ENCODE data around the gene EXD3.

EXD3 gene

DNA sequence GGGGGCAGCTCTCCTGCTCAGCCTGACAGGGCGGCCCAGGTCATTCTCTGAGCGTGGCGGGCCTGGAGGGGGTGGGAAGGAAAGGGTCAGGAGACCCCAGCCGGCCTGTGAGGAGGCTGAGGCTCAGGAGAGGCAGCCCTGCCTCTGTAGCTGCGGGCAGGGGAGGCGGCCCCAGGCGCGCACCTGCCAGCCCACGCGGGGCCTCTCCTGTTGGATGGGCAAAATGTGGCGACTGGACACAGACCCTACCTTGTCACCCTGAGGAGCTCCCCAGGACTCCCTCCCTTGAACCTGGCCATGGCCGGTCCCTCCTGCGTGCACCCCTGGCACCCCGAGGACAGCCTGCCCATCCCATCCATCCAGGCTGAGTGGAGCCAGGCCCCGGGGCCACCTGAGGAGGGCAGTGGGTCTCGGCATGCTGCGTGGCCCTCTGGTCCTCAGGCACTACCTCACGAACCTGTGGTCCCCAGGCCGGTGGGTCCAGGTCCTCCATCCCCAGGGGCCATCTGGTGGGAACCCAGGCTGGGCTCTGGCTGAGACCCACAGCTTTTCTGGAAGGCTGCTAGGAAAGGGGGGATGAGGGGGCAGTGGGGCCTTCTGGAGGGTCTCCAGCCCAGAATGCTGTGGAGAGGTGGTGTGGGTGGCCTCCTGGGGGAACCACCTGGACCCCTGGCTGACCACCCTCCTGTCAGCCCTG is 105.8 kb downstream of the EXD3 start:
- DNase-seq (ENCODE audit: low spot score) = peak; percentile 37

DNA sequence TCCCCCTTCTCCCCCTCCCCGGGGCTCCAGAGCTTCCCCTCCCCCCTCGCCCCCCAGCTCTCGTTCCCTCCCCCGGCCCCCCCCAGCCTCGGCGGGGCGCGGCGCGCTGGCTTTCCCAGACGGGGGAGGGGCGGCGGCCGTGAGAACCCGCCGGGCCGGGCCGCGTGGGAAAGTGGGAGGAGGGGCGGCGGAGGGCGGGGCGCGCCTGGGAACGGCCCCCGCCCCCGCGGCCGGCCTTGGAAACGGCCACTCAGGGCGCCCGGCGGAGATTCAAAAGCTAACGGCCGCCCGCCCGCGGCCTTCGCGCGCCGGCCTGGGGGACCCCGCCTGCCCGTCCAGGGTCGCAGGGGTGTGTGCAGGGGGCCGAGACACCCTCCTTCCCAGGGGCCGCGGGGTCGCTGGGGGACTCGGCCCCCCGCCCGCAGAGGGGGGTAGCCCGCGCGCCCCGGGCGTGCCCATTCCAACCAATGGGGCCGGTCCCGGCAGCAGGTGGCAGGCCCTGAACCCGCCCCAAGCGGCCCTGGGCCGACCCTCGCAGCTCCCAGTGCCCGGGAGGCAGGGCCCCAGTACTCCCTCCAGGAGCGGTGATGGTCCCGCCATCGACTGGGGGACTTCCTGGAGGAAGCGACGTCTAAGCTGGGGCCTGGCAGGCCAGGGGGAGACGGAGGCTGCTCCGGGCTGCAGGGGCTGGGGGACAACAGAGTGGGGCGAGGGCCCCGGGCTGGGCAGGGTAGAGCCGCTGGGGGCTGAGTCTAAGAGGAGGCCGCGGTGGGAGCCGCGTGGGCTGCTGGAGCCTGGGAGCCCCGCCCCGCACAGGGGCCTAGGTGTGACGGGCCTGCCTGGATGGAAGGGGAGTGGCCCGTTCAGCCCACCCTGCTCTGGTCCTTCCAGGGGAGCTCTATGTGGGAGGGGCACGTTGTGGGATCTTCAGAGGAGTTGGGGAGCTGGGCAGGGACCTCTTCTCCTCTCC is 106.7 kb downstream of the EXD3 start:
- peak; percentile 49 for DNase-seq (ENCODE audit: low spot score)

DNA sequence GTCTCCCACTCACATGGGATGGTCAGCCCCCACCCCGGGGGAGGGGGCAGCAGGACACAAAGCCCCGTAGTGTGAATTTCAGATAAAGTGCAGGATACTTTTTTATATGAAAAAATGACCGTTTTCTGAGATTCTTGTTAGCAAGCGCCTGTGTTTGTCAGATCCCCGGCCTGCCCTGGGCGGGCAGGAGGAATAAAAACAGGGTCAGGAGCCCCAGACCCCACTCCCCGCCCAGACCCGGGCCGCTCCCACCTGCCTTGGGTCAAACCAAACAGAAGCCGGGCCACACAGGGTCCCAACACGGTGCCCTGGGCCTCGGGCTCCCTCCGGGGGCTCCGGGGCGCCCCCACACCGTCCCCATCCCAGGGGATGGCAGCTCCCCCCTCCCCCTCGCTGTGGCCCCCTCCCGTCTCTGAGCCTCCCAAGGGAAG is 107.4 kb downstream of the EXD3 start:
- peak; percentile 40 for DNase-seq (ENCODE audit: low spot score)

DNA sequence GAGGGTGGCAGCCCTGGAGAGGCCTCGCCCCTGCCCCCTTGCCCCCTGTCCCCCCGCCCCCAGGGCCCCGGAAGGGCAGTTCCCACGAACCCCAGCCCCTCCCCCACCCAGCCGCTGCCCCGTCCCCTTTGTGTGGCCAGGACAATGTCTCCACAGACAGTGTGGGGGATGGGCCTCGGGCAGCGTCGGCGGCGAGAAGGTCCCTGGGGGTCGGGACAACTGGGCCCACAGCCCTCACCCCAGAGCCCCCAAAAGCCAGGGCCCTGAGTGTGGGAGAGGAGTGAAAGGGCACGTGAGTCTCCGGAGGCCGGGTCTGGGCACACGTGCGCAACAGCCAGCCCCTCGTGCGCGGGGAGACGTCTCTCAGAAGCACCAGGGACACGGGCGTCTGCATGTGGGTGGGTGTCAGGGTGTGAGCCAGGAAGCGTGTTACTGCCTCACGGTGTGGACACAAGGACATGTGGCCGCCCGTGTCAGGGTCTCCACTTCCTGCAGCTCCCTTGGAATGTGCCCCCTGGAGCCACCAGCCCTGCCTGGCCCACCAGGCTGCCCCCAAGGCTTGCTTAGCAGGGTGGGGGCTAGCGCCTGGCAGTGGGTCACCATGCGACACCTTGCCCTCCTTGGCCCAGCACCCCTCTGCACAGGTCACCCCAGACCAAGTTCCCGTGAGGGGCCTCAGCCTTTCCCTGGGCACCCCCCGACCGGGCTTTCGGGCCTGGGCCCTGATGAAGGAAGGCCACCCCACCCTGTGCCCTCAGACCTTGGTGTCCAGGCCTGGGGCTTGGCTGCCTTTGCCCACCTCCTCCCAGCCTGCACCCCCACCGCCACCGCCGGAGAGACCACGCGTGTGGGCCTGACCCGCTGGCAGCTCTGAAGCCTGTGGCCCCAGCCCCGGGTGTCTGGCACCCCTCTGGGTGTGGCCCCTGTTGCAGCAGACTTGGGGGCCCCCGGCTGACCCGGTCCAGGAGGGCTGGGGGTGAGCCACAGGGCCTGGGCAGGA is 108.1 kb downstream of the EXD3 start:
- peak; percentile 36 for DNase-seq (ENCODE audit: low spot score)

DNA sequence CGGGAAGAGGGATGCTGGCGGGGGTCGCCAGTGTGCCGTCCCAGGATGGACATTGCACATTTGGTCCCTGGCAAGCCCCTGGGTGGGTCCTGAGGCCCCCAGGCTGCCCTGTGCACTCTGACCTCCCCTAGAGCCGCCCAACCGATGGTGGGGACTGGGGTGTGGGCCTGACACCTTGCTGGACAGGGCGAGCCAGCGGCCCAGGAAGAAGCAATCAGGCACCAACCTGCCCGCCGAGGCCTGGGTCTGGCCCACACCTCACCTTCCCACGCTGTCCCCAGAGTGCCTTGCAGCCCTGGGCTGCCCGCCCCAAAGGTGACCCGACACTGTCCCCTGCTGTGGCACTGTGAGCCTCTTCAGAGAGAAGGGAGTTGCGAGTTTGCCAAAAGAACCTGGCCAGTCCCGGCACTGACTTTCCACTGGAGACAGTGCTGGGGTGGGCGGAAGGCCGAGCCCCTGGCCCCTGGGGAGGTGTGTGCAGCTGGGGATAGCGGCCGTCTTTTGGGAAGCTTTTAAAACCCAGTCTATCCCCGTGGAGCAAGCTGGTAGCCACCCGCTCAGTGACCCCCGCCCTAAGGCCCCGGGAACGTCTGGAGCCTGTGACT is 108.9 kb downstream of the EXD3 start:
- peak; percentile 29 for DNase-seq (ENCODE audit: low spot score)

DNA sequence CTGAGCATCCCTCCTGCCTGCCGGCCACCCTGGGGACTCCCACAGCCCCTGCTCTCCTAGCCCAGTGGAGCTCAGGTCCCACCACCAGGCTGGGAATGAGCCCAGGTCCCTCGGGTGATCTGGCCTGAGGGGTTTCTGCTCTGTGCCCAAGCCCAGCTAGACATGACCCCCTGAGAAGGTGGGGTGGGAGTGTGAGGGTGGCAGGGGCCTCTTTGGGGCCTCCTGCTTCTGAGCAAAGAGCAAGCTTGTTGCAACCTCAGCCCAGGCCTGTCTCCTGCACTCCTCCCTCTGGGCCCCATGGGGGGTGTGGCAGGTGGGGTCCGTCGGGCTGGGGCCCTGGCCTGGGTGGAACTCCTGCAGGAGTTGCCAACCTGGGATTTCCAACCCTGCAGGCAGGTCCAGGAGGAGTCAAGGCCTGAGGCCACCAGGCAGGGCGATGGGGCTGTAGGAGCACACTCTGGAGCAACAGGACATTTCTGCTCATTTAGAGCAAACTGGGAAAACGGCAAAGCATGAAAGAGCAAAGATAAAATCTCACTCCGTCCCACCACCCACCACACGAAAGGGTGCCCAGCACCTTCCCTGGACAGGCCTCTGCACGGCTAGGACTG is 109.5 kb downstream of the EXD3 start:
- DNase-seq (ENCODE audit: low spot score) = peak; percentile 38

DNA sequence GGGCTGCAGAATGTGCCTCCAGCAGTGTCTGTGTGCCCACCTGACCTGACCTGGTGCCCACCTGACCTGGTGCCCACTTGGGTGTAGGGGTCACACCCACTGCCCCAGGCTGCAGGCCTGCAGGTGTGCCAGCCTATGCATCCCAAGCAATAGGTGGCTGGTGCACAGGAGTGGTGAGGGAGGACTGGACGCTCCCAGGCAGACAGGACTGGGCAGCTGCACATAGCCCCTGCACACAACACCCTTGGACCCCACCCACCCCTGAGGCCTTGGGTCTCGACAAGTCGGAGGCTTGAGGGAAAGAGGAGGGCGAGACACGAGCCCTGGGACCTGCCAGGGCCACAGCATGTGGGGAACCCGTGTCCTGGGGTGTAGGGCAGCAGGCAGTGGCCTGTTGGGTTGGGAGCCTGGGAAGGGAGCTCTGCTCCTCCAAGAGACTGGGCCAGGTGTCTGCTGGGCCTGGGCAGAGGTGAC is 110.1 kb downstream of the EXD3 start:
- peak; percentile 28 for DNase-seq (ENCODE audit: low spot score)

DNA sequence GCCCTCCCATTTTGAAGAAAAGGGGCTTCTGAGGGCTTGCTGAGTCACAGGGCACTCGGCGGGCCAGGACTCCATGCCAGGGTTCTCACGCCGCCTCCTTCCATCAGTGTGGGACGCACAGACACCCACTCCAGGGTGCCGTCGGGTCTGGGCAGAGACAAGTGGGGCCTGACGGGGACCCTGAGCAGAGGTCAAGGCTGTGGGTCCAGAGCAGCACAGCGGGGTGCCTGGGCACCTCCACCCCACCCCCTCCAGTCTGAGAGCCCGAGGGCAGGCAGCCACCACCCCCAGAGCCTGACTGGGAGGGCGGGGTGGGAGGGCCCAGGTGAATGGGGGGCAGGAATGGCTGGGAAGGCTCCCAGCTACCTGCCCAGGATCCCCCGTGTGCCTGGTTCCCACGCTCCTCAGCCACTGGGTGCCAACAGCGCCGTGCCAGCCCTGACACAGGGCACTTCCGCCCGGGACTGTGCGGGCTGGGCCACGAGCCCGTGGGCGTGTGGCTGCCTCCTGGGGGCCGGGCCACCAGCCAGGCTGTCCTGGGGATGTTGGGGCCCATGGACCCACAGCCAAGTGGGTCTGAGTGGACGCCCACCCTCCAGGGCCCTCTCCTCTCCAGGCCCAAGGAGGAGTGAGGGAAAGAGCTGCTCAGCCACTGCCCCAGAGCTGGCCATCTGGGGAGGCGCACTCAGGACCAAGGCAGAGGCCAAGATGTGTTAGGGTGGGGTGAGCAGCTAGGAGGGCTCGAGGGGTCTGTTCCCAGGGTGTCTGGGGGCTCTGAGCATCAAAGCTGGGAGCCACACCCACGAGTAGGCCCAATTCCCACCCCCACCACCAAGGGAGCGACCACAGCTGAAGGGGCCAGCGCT is 110.7 kb downstream of the EXD3 start:
- DNase-seq (ENCODE audit: low spot score) = peak; percentile 43

DNA sequence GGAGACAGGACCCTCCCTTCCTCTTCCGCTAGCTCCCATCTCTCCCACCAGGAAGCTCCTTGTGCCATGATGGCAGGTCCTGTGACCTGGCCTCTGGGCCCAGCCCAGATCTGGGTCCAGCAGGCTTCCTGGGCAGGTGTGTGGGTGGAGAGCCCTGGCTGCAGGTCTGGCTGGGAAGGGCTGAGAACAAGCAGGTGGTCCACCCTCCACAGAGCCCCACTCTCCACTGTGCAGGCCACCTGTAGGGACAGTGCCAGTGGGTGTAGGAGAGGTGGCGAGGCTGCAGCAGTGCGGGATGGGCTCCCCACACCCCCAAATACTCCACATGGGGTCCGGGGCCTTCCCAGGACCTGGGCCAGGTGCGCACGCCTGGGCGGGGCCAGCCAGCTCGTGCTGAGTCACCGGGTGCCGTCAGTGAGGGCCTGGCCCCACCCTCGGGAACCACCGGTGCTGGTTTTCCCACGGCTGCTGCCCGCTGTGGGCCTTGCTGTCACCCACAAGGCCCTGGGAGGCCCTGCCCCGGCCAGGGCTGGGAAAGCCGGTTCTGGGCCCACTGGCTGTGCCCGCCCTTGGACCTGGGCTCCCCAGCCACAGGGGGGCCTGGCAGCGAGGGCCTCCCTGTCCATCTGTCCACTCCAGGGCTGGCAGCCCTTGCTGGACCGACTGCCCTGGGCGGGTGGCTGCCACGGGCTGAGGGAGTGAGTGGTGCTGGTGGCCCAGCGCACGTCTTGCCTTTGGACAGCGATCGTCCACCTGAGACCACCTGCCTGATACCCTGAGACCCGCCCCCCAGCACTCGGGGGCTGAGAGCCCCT is 111.6 kb downstream of the EXD3 start:
- peak; percentile 47 for DNase-seq (ENCODE audit: low spot score)

DNA sequence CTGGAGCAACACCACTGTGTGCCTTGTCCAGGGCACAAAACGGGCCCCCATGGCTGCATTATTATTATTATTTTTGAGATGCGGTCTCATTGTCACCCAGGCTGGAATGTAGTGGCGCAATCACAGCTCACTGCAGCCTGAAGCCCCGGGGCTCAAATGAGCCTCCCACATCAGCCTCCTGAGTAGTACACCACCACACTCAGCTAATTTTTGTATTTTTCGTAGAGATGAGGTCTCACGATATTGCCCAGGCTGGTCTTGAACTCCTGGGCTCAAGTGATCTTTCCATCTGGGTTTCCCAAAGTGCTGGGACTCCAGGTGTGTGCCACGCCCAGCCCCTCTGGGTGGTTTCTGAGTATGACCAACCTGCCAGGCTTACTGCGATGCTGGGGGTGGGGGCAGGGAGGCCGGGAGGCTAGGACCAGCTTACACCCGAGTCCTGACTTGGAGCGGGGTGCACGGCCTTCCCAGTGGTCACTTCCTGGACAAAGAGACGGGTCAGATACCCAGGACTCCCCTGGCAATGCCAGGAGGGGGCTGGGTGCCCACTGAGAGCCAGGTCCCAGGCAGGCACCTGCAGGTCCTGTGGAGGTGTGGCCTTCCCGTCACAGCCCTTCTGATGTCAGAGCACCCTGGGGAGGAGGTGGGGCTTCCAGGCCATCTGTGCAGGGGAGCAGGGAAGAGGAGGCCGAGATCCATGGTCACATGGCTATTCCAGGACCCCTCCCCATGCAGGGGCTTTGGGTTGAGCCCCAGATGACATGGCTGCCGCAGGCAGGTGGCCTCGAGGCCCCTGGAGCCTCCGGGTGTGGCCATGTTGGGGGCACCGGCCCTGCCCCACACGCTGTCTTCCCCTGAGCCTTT is 112.5 kb downstream of the EXD3 start:
- peak; percentile 58 for DNase-seq (ENCODE audit: low spot score)

DNA sequence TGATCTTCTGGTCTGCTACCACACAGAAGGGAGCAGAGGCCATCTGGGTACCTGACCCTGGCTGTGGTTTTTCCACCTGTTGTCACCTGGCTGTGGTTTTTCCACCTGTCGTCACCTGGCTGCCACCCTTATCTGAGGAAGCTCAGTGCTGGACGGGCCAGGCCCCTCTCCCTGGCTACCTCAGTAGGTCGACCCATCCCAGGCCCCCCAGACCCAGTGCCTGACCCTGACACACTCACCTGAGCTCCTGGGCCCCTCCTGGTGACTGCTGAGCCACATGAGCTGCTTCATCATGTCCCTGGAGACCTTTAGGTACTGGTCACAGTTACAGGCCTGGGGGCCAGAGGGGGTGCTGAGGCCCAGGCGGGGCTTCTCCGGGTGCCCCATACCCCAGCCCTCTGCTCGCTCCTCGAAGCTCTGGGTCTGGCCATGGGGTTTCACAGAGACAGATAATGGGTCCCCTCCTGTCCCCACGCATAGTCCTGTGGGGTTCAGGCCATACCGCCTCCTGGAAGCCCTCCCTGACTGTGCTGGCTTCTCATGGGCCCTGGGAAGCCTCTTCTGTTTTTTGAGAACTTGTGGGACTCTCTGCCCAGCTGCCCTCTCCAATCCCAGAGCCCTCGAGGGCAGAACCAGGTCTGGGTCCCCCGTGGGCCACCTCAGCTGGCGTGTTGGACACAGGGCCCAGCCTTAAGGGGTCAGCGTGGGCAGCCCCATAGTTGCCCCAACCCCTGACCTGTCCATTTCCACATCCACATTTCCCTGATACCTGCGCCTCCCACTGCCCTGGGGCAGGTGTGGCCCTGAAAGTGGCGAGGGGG is 113.4 kb downstream of the EXD3 start:
- DNase-seq (ENCODE audit: low spot score) = no peak

DNA sequence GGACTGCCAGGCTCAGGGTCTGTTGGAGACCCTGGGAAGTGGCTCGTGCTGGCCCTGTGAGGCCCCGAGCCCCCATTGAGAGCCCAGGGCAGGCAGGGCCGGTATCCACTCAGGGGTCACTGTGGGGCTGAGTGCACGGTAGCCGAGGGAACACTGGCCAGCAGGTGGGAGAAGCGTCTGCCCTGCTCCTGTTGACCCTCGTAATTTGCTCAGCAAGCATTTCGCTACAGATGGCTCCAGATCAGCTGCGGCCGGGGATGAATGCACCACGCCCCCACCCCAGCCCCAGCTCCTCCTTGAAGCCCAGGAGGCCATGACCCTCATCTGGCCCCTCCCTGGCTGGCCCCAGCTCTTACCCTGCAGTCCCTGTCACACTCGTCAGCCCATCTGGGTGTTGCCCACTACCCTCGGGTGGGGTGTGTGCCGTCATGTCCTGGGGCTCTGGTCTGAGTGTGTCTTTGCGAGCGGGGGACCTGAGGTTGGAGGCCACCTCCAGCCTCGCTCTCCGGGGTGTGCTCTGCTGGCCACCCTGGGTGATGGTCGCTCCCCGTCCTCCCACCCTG is 114.8 kb downstream of the EXD3 start:
- peak; percentile 31 for DNase-seq (ENCODE audit: low spot score)

DNA sequence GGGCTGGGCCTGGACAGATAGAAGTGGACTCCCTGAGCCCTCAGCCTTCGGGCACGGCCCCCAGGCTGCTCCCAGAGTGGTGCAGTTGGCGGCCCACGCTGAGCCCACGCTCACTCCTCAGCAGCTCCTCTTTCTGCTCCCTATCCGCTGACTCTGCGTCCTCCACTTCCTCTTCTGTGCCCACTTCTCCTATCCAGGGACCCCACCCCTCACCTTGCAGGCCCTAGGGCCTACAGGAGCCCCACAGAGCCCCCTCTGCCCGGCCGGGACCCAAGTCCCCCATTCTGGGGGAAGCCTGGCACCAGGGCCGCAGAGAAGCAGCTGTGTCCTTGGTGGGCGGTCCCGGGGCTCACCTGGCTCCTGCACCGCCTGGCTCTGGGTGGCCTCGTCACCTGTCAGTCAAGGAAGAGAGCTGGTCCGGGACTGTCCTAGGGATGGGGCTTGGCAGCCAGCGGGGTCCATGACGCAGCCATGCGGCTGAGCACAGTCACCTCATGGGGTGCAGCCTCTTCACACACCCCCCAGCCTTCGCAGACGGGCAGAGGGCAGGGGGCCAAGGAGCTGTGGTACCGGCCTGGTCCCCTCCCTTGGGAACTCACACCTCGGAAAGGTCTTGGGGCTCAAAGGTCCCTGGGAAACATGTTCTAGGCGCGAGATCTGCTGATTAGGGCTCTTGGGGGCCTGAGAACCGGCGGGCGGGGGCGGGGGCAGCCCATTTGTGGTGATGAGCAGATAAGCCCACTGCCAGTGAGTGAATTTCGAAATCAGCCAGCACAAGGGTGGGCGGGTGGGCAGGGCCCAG is 115.5 kb downstream of the EXD3 start:
- peak; percentile 30 for DNase-seq (ENCODE audit: low spot score)

DNA sequence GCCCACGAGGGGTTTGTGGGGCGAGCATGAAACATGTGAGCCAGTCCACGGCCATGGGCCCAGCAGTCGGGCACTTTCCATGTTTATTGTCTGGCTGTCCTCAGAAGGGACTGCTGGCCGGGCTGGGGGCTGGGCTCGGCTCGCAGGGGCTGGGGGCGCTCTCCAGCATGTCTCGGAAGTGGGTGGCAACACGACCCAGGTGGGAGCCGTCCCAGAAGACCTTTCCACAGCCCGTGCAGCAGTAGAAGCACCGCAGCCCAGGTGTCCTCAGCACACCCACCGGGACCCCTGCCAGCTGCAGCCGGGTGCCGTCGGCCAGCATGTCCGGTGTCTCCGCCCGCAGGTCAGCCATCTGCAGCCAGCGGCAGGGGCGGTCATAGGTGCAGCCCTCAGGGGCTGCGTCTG is 116.1 kb downstream of the EXD3 start:
- no peak for DNase-seq (ENCODE audit: low spot score)

DNA sequence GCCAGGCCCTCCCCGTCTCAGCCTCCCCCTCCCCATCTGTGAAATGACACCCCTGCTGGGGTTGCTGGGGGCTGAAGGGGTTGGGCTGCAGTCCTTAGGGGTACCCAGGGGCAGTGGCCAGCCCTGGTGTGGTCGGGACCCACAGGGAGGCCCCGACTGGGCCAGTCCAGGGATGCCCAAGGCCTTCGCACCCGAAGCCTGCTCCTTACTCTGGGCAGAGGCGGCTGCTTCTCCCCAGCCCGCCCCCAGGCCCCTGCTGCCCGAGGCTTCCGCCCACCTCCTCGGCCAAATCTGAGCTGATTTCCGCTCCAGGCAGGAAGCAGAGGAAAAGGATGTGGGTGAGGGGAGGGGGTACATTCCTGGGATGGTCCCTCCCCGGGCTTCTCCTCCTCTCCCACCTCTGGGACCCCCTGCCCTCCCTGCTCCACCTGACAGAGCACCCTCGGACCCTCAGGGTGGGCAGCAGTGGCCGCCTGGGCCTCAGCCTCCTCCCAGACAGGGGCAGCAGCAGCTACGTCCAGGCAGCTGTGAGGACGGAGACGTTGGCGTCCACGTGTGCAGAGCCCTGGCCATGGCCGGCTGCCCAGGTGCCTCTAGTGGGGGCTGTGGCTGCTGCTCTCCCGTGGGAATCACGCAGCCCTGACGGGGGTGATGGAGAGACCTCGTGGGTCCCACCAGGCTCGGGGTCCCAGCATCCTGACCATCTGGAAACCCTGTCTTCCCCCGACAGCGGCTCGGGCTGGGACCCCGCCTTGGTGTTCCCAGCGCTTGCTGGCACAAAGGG is 116.7 kb downstream of the EXD3 start:
- DNase-seq (ENCODE audit: low spot score) = peak; percentile 19

Data from D341Med (cell line).